ENCODE measurements around the gene CFAP73.

DNA sequence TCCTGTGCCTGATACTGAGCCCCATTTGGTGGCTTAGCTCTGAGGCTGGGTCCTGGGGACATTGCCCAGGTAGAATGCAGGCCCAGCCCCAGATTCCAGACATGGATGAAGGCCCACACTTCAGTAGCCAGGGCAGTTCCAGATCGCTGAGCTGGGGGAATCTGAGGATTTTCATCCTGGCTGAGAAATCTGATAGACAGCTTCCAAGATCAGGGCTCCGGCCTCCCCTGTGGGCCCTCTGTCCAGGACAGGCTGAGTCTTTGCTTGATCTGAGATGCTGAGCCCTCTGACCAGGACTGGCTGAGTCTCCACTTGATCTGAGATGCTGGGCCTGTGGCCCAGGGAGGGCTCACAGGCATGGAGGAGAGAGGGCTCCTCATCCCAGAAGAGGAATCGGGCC is 10.7 kb upstream of the CFAP73 start:
- TF ChIP-seq CTCF (conservative IDR thresholded peaks at IDR 0.05) (no peak), ZFX (IDR thresholded peaks at IDR 0.05) (no peak)
